Measurements from ENCODE around the gene CDH13. TPM values are rescaled to one million over a fixed set of nuclear protein-coding genes. Genes with fewer than 3 reads are reported as not detected.

The CDH13 gene
- total and polyA plus RNA-seq, 2 donors (not counting 1 experiment from before 2014, with no cell fraction given) = 27.6 to 96.7 TPM

GRCh38 chr16:83831456-83831987 is 1204.8 kb downstream of the CDH13 start:
- H2AFZ ChIP-seq (ENCODE audit: low read length) = no peak overlapping the region
- no peaks in the 10 kb centered on the region for H3K79me2 ChIP-seq (ENCODE audit: control insufficient read depth, insufficient read depth, low read length)
- H3K36me3 ChIP-seq (ENCODE audit: control insufficient read depth, insufficient read depth, low read length) = no peaks in the 10 kb centered on the region
- H4K20me1 ChIP-seq (ENCODE audit: control insufficient read depth, extremely low read depth, insufficient read depth, low read length) = no peaks in the 10 kb centered on the region
- no peak overlapping the region for H3K4me3 ChIP-seq (replicated peaks in 1 of 4; ENCODE audit: control extremely low read depth in 1 of 4, insufficient read depth in 1 of 4, low read depth in 3 of 4, low read length in 4 of 4)
- H3K9me3 ChIP-seq (ENCODE audit: control insufficient read depth, insufficient read depth, low read depth, low read length) = no peaks in the 10 kb centered on the region
- no peak overlapping the region for H3K9ac ChIP-seq (ENCODE audit: insufficient read depth, low read length)
- no peak for DNase-seq (ENCODE audit: low read depth in 2 of 2)
- H3K27me3 ChIP-seq (ENCODE audit: control insufficient read depth, insufficient read depth, low read length) = no peaks in the 10 kb centered on the region
- H3K4me1 ChIP-seq (ENCODE audit: control insufficient read depth, extremely low read depth, insufficient read depth, low read length) = peaks cover 6% of the 10 kb centered on the region
- TF ChIP-seq EZH2 (IDR thresholded peaks at IDR 0.05; ENCODE audit: low read length, missing control alignments) (no peak), CTCF (conservative IDR thresholded peaks at IDR 0.05 in 1 of 2, IDR thresholded peaks at IDR 0.05 in 1 of 2; ENCODE audit: low read depth in 1 of 2, low read length in 2 of 2) (no peak)
- H3K27ac ChIP-seq (ENCODE audit: insufficient read depth, low read length) = no peak overlapping the region
- H3K4me2 ChIP-seq (ENCODE audit: extremely low read depth, insufficient read depth, low read length) = no peak overlapping the region

GRCh38 chr16:83833921-83834320 is 1207.2 kb downstream of the CDH13 start:
- Histone ChIP-seq H3K9ac (ENCODE audit: insufficient read depth, low read length) (no peak overlapping the region), H2AFZ (ENCODE audit: low read length) (no peak overlapping the region), H3K27ac (ENCODE audit: insufficient read depth, low read length) (no peak overlapping the region), H3K27me3 (ENCODE audit: control insufficient read depth, insufficient read depth, low read length) (no peaks in the 10 kb centered on the region), H3K9me3 (ENCODE audit: control insufficient read depth, insufficient read depth, low read depth, low read length) (no peaks in the 10 kb centered on the region), H4K20me1 (ENCODE audit: control insufficient read depth, extremely low read depth, insufficient read depth, low read length) (no peaks in the 10 kb centered on the region), H3K4me2 (ENCODE audit: extremely low read depth, insufficient read depth, low read length) (no peak overlapping the region), H3K4me3 (replicated peaks in 1 of 4; ENCODE audit: control extremely low read depth in 1 of 4, insufficient read depth in 1 of 4, low read depth in 3 of 4, low read length in 4 of 4) (no peak overlapping the region), H3K36me3 (ENCODE audit: control insufficient read depth, insufficient read depth, low read length) (no peaks in the 10 kb centered on the region), H3K79me2 (ENCODE audit: control insufficient read depth, insufficient read depth, low read length) (no peaks in the 10 kb centered on the region), H3K4me1 (ENCODE audit: control insufficient read depth, extremely low read depth, insufficient read depth, low read length) (peaks cover 6% of the 10 kb centered on the region)
- DNase-seq (ENCODE audit: low read depth in 2 of 2) = no peak
- TF ChIP-seq CTCF (conservative IDR thresholded peaks at IDR 0.05 in 1 of 2, IDR thresholded peaks at IDR 0.05 in 1 of 2; ENCODE audit: low read depth in 1 of 2, low read length in 2 of 2) (no peak), EZH2 (IDR thresholded peaks at IDR 0.05; ENCODE audit: low read length, missing control alignments) (no peak)

GRCh38 chr16:83835586-83836566 is 1209.1 kb downstream of the CDH13 start:
- Histone ChIP-seq H3K9me3 (ENCODE audit: control insufficient read depth, insufficient read depth, low read depth, low read length) (no peaks in the 10 kb centered on the region), H3K27me3 (ENCODE audit: control insufficient read depth, insufficient read depth, low read length) (no peaks in the 10 kb centered on the region), H3K27ac (ENCODE audit: insufficient read depth, low read length) (no peak overlapping the region), H3K4me3 (replicated peaks in 1 of 4; ENCODE audit: control extremely low read depth in 1 of 4, insufficient read depth in 1 of 4, low read depth in 3 of 4, low read length in 4 of 4) (no peak overlapping the region), H3K4me2 (ENCODE audit: extremely low read depth, insufficient read depth, low read length) (peak overlapping the region; percentile 70), H2AFZ (ENCODE audit: low read length) (no peak overlapping the region), H3K9ac (ENCODE audit: insufficient read depth, low read length) (no peak overlapping the region), H4K20me1 (ENCODE audit: control insufficient read depth, extremely low read depth, insufficient read depth, low read length) (no peaks in the 10 kb centered on the region), H3K79me2 (ENCODE audit: control insufficient read depth, insufficient read depth, low read length) (no peaks in the 10 kb centered on the region), H3K4me1 (ENCODE audit: control insufficient read depth, extremely low read depth, insufficient read depth, low read length) (peaks cover 6% of the 10 kb centered on the region), H3K36me3 (ENCODE audit: control insufficient read depth, insufficient read depth, low read length) (no peaks in the 10 kb centered on the region)
- no peak for TF ChIP-seq EZH2 (IDR thresholded peaks at IDR 0.05; ENCODE audit: low read length, missing control alignments)
- no peak for TF ChIP-seq CTCF (conservative IDR thresholded peaks at IDR 0.05 in 1 of 2, IDR thresholded peaks at IDR 0.05 in 1 of 2; ENCODE audit: low read depth in 1 of 2, low read length in 2 of 2)
- DNase-seq (ENCODE audit: low read depth in 2 of 2) = peak; percentile 80 to 82

All from fibroblast of lung (primary cell).